ENCODE results near the gene NR6A1. TPM values are rescaled to one million over a fixed set of nuclear protein-coding genes. Genes with fewer than 3 reads are reported as not detected.
A peak's percentile ranks its signal among the peaks of the same experiment; 100 is the strongest.

Gene NR6A1
- total RNA-seq (2021): 98.9 and 99.3 TPM in 2 replicates
- long read RNA-seq, partial matches to known transcripts: 1 of 25 reads
- long read RNA-seq, other reads (novel, unspliced or antisense): 24 of 25 reads

DNA sequence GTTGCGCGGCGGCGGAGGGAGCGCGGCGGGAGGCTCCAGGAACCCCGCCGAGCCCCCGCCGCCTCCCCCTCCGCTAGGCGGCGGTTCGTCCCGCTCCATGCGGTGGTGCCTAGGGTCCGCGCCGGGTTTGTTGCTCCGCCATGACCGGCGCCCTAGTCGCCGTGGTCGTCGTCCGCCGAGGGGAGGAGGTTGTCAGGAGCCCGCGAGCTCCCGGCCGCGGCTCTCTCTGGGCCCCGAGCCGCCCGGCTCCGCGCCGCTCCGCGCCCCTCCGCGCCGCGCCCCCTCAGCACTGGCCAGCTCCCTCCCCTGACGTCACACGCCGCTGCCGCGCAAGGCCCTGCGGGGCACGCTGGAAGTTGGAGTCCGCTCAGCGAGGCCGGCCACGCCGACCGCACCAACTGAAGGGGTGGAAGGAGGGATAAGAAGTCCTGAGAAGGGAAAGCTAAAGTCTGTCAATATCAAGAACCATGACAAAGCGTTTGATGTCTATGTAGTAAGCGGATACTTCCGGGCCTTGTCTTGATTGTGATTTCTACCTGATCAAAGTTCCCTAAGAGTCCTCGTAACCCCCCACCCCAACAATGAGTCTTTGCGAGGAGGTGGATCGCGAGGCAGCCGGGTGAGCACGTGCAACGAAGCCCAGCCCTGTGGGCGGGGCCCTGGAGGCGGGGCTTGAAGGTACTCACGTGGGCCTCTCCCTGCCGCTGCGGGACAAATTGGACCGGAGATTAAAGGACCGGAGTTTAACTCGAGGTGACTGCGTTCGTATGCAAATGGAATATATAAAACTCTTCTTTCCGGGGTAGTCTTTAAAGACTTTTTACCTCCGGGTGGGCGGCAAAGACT is at the start of gene NR6A1:
Gene NR6A1, minus strand, starts transcription at position 291 of the 846 bp plus-strand sequence.
- Mint-ChIP-seq H3K36me3 (ENCODE audit: insufficient read depth in 1 of 3, low read depth in 3 of 3) (no peaks in the 10 kb centered on the region; a peak in 1 of 7 replicates), H3K9me3 (no peaks in the 10 kb centered on the region), H3K27me3 (ENCODE audit: low read depth) (peaks cover 53% of the 10 kb centered on the region), H3K27ac (peak within 1 kb of the TSS; percentile 100), H3K4me3 (peak within 1 kb of the TSS; percentile 85 to 99), H3K4me1 (peaks cover 44% of the 10 kb centered on the region in 2 experiments)
- H3K18ac ChIP-seq (ENCODE audit: insufficient read length, low read depth, low read length): peak within 1 kb of the TSS; percentile 94
- no peak within 1 kb of the TSS for H2BK15ac ChIP-seq (ENCODE audit: low read depth, low read length)
- H4K20me1 ChIP-seq (ENCODE audit: control insufficient read depth, insufficient read depth, insufficient read length): no peaks in the 10 kb centered on the region
- WGBS (ENCODE audit: extremely low coverage, insufficient read length, low lambda C conversion rate): no CpG with 5 or more reads among the region's 82 CpGs
- DNase-seq: peak; percentile 96
- no peak within 1 kb of the TSS for H2BK5ac ChIP-seq (ENCODE audit: insufficient read length, low read length)
- no peak within 1 kb of the TSS for H3K56ac ChIP-seq (ENCODE audit: insufficient read length, low read depth, low read length)
- no peak within 1 kb of the TSS for H2BK12ac ChIP-seq (ENCODE audit: insufficient read length, low read depth, low read length)
- peak within 1 kb of the TSS; percentile 6 for H3K27ac ChIP-seq (ENCODE audit: insufficient read length, low read depth, low read length)
- H4K8ac ChIP-seq (replicated peaks; ENCODE audit: insufficient read length, low read depth, low read length): no peak within 1 kb of the TSS
- H3K23me2 ChIP-seq (ENCODE audit: insufficient read length, low read depth, low read length, poor library complexity, severe bottlenecking): peaks cover 12% of the 10 kb centered on the region
- peaks cover 3% of the 10 kb centered on the region; the same call in 1 of the 2 replicates for H3K4me1 ChIP-seq (ENCODE audit: insufficient read depth, low read length)
- H2AFZ ChIP-seq (ENCODE audit: low read length): peak within 1 kb of the TSS; percentile 48
- peaks cover 12% of the 10 kb centered on the region; the same call in 1 of the 2 replicates for H3K79me2 ChIP-seq (ENCODE audit: insufficient read depth, low read length)
- H3K4me2 ChIP-seq (ENCODE audit: insufficient read depth, insufficient read length, low read length): peak within 1 kb of the TSS; percentile 83
- H3K27me3 ChIP-seq (ENCODE audit: insufficient read depth, low read length): no peaks in the 10 kb centered on the region
- H3K9ac ChIP-seq (ENCODE audit: extremely low read depth, insufficient read length, low read length): peak within 1 kb of the TSS; percentile 83
- H3K9me3 ChIP-seq (ENCODE audit: control insufficient read depth, low read depth, low read length): no peaks in the 10 kb centered on the region
- no peak within 1 kb of the TSS for H3K4ac ChIP-seq (ENCODE audit: low read depth, low read length)
- H4K5ac ChIP-seq (ENCODE audit: insufficient read length, low read depth, low read length): no peak within 1 kb of the TSS
- no peak within 1 kb of the TSS for H4K91ac ChIP-seq (ENCODE audit: insufficient read length, low read depth, low read length)
- H2BK120ac ChIP-seq (ENCODE audit: low read depth, low read length, poor library complexity, severe bottlenecking): no peak within 1 kb of the TSS
- no peak within 1 kb of the TSS for H2BK20ac ChIP-seq (ENCODE audit: low read depth, low read length, poor library complexity, severe bottlenecking)
- no peak within 1 kb of the TSS for H2AK5ac ChIP-seq (ENCODE audit: insufficient read length, low read length)
- no peak within 1 kb of the TSS for H3T11ph ChIP-seq (ENCODE audit: low read length)
- H3K14ac ChIP-seq (ENCODE audit: insufficient read depth, low read length): peak within 1 kb of the TSS; percentile 87; the same call in 1 of the 2 replicates
- TF ChIP-seq, protein P1, sequence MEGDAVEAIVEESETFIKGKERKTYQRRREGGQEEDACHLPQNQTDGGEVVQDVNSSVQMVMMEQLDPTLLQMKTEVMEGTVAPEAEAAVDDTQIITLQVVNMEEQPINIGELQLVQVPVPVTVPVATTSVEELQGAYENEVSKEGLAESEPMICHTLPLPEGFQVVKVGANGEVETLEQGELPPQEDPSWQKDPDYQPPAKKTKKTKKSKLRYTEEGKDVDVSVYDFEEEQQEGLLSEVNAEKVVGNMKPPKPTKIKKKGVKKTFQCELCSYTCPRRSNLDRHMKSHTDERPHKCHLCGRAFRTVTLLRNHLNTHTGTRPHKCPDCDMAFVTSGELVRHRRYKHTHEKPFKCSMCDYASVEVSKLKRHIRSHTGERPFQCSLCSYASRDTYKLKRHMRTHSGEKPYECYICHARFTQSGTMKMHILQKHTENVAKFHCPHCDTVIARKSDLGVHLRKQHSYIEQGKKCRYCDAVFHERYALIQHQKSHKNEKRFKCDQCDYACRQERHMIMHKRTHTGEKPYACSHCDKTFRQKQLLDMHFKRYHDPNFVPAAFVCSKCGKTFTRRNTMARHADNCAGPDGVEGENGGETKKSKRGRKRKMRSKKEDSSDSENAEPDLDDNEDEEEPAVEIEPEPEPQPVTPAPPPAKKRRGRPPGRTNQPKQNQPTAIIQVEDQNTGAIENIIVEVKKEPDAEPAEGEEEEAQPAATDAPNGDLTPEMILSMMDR (conservative IDR thresholded peaks at IDR 0.05): peak; percentile 39; the same call in 2 of the 3 replicates
- no peak within 1 kb of the TSS for H3K23ac ChIP-seq (ENCODE audit: insufficient read length, low read depth, low read length)
- H3K79me1 ChIP-seq (ENCODE audit: insufficient read depth, low read depth, low read length, poor library complexity, severe bottlenecking): no peaks in the 10 kb centered on the region

Data from H9 (cell line).